Measurements from ENCODE around the gene PKN1. TPM values are rescaled to one million over a fixed set of nuclear protein-coding genes. Genes with fewer than 3 reads are reported as not detected.

Gene PKN1
- total RNA-seq, 1 donor from 2014 or later = 106 TPM

GRCh38 chr19:14514215-14514863 is 81.2 kb downstream of the PKN1 start:
- peak overlapping the region; percentile 66 for H3K4me3 Mint-ChIP-seq (ENCODE audit: low read depth)
- peaks cover 37% of the 10 kb centered on the region for H3K4me1 Mint-ChIP-seq (ENCODE audit: low read depth)
- H3K36me3 Mint-ChIP-seq (ENCODE audit: insufficient read depth) = peaks cover 20% of the 10 kb centered on the region
- DNase-seq (ENCODE audit: low spot score, unreplicated experiment) = no peak
- no peaks in the 10 kb centered on the region for H3K9me3 Mint-ChIP-seq (ENCODE audit: low read depth)
- H3K27ac Mint-ChIP-seq = peak overlapping the region; percentile 41
- no peaks in the 10 kb centered on the region for H3K27me3 Mint-ChIP-seq
- TF ChIP-seq, protein P1, sequence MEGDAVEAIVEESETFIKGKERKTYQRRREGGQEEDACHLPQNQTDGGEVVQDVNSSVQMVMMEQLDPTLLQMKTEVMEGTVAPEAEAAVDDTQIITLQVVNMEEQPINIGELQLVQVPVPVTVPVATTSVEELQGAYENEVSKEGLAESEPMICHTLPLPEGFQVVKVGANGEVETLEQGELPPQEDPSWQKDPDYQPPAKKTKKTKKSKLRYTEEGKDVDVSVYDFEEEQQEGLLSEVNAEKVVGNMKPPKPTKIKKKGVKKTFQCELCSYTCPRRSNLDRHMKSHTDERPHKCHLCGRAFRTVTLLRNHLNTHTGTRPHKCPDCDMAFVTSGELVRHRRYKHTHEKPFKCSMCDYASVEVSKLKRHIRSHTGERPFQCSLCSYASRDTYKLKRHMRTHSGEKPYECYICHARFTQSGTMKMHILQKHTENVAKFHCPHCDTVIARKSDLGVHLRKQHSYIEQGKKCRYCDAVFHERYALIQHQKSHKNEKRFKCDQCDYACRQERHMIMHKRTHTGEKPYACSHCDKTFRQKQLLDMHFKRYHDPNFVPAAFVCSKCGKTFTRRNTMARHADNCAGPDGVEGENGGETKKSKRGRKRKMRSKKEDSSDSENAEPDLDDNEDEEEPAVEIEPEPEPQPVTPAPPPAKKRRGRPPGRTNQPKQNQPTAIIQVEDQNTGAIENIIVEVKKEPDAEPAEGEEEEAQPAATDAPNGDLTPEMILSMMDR (IDR thresholded peaks at IDR 0.05; ENCODE audit: unreplicated experiment) = no peak

- Mint-ChIP-seq H3K36me3 (ENCODE audit: insufficient read depth) (peaks cover 20% of the 10 kb centered on the region), H3K27ac (peak overlapping the region; percentile 38), H3K9me3 (ENCODE audit: low read depth) (no peaks in the 10 kb centered on the region), H3K4me1 (ENCODE audit: low read depth) (peaks cover 32% of the 10 kb centered on the region), H3K27me3 (no peaks in the 10 kb centered on the region), H3K4me3 (ENCODE audit: low read depth) (peak overlapping the region; percentile 91)
- TF ChIP-seq, protein P1 (IDR thresholded peaks at IDR 0.05; ENCODE audit: unreplicated experiment) = no peak
- DNase-seq (ENCODE audit: low spot score, unreplicated experiment) = no peak
These were observed 82.5 kb downstream of the PKN1 start for GRCh38 chr19:14515501-14516047.

- Mint-ChIP-seq H3K36me3 (ENCODE audit: insufficient read depth) (peaks cover 20% of the 10 kb centered on the region), H3K27ac (peak overlapping the region; percentile 38), H3K27me3 (no peaks in the 10 kb centered on the region), H3K4me3 (ENCODE audit: low read depth) (peak overlapping the region; percentile 91), H3K9me3 (ENCODE audit: low read depth) (no peaks in the 10 kb centered on the region), H3K4me1 (ENCODE audit: low read depth) (peaks cover 31% of the 10 kb centered on the region)
- TF ChIP-seq, protein P1 (IDR thresholded peaks at IDR 0.05; ENCODE audit: unreplicated experiment) = no peak
- no peak for DNase-seq (ENCODE audit: low spot score, unreplicated experiment)
These were observed 83.0 kb downstream of the PKN1 start for GRCh38 chr19:14516048-14516534.

- H3K4me3 Mint-ChIP-seq (ENCODE audit: low read depth) = peak overlapping the region; percentile 91
- TF ChIP-seq, protein P1 (IDR thresholded peaks at IDR 0.05; ENCODE audit: unreplicated experiment) = no peak
- peaks cover 20% of the 10 kb centered on the region for H3K36me3 Mint-ChIP-seq (ENCODE audit: insufficient read depth)
- no peaks in the 10 kb centered on the region for H3K27me3 Mint-ChIP-seq
- no peaks in the 10 kb centered on the region for H3K9me3 Mint-ChIP-seq (ENCODE audit: low read depth)
- H3K4me1 Mint-ChIP-seq (ENCODE audit: low read depth) = peaks cover 31% of the 10 kb centered on the region
- DNase-seq (ENCODE audit: low spot score, unreplicated experiment) = no peak
- peak overlapping the region; percentile 85 for H3K27ac Mint-ChIP-seq
These were observed 83.8 kb downstream of the PKN1 start for GRCh38 chr19:14516746-14517438.

DNA sequence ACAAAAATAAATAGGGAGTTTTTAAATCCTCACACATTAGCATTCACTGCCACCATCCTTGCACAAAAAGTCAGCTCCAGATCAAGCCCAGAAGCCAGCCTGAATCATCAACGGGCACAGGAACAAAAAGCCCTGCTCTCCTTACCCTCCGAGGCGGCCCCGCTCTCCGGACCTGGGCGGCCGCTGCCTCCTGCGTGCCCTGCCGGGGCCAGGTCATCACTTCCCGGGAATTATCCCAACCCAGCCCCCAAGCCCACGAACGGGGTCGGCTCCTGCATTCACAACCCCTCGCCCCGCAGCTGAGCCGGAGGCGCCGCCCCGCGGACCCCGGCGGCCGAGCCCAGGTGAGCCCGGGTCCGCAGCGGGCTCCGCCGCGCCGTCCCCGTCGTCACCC is 84.3 kb downstream of the PKN1 start:
- Mint-ChIP-seq H3K36me3 (ENCODE audit: insufficient read depth) (peaks cover 20% of the 10 kb centered on the region), H3K9me3 (ENCODE audit: low read depth) (no peaks in the 10 kb centered on the region), H3K4me1 (ENCODE audit: low read depth) (peaks cover 36% of the 10 kb centered on the region), H3K27ac (peak overlapping the region; percentile 85), H3K27me3 (no peaks in the 10 kb centered on the region), H3K4me3 (ENCODE audit: low read depth) (peak overlapping the region; percentile 91)
- TF ChIP-seq, protein P1 (IDR thresholded peaks at IDR 0.05; ENCODE audit: unreplicated experiment) = no peak
- no peak for DNase-seq (ENCODE audit: low spot score, unreplicated experiment)
